ENCODE measurements around the gene REEP5.
"Not testable (repeated sequence)": the region's sequence is repeated elsewhere in the genome, so short reads cannot be mapped to it uniquely, and the experiment has no call there.

Gene REEP5

GRCh38 chr5:112931473-112931872, 9.4 kb upstream of the REEP5 start:
- no peak for DNase-seq

GRCh38 chr5:112930082-112930344, 8.0 kb upstream of the REEP5 start:
- no peak for DNase-seq

GRCh38 chr5:112929336-112930081, 7.5 kb upstream of the REEP5 start:
- no peak for DNase-seq

- DNase-seq: no peak
These were observed 2.0 kb upstream of the REEP5 start for GRCh38 chr5:112923988-112924387.

- no peak for DNase-seq
These were observed 1.3 kb upstream of the REEP5 start for GRCh38 chr5:112923148-112923917.

- DNase-seq: peak; percentile 51
These were observed 798 bp downstream of the REEP5 start for GRCh38 chr5:112921026-112921832.

GRCh38 chr5:112919972-112920371, 2.1 kb downstream of the REEP5 start:
- no peak for DNase-seq

GRCh38 chr5:112918679-112919078, 3.3 kb downstream of the REEP5 start:
- DNase-seq: no peak

- DNase-seq: no peak
These were observed 3.9 kb downstream of the REEP5 start for GRCh38 chr5:112918136-112918535.

- no peak for DNase-seq
These were observed 4.5 kb downstream of the REEP5 start for GRCh38 chr5:112917453-112917995.

GRCh38 chr5:112915831-112916230, 6.2 kb downstream of the REEP5 start:
- no peak for DNase-seq

- no peak for DNase-seq
These were observed 7.4 kb downstream of the REEP5 start for GRCh38 chr5:112914584-112914983.

- DNase-seq: no peak
These were observed 11.5 kb downstream of the REEP5 start for GRCh38 chr5:112910529-112910928.

GRCh38 chr5:112908854-112909253, 13.2 kb downstream of the REEP5 start:
- DNase-seq: no peak

- no peak for DNase-seq
These were observed 14.8 kb downstream of the REEP5 start for GRCh38 chr5:112907166-112907631.

GRCh38 chr5:112906637-112907036, 15.4 kb downstream of the REEP5 start:
- no peak for DNase-seq

- DNase-seq: not testable (repeated sequence)
These were observed 17.0 kb downstream of the REEP5 start for GRCh38 chr5:112904996-112905395.

- no peak for DNase-seq
These were observed 19.5 kb downstream of the REEP5 start for GRCh38 chr5:112902561-112902960.

- no peak for DNase-seq
These were observed 26.3 kb downstream of the REEP5 start for GRCh38 chr5:112895682-112896081.

- no peak for DNase-seq
These were observed 29.3 kb downstream of the REEP5 start for GRCh38 chr5:112892776-112893175.

- not testable (repeated sequence) for DNase-seq
These were observed 30.0 kb downstream of the REEP5 start for GRCh38 chr5:112892066-112892465.

GRCh38 chr5:112886975-112887374, 35.1 kb downstream of the REEP5 start:
- no peak for DNase-seq

GRCh38 chr5:112885001-112885400, 37.0 kb downstream of the REEP5 start:
- DNase-seq: no peak
